GM21619 (cell line): ENCODE data around the gene CERS6.
A peak's percentile ranks its signal among the peaks of the same experiment; 100 is the strongest.

ENCODE experiments used
- ATAC-seq: cut with Tn5 transposase; IDR thresholded peaks from one replicate; pipeline ENCODE4 v1.9.1; 2021; ENCODE audit not compliant: unreplicated experiment

Gene CERS6

GRCh38 chr2:168529054-168529833, 73.2 kb downstream of the CERS6 start:
- ATAC-seq = no peak

GRCh38 chr2:168529900-168530561, 74.0 kb downstream of the CERS6 start:
- no peak for ATAC-seq

GRCh38 chr2:168530982-168531622, 75.0 kb downstream of the CERS6 start:
- peak; percentile 38 for ATAC-seq

GRCh38 chr2:168534926-168535325, 78.9 kb downstream of the CERS6 start:
- no peak for ATAC-seq

- no peak for ATAC-seq
Measured at GRCh38 chr2:168536925-168537466, 80.9 kb downstream of the CERS6 start.

- ATAC-seq = no peak
Measured at GRCh38 chr2:168538133-168538532, 82.1 kb downstream of the CERS6 start.

GRCh38 chr2:168538534-168538933, 82.5 kb downstream of the CERS6 start:
- ATAC-seq = no peak

GRCh38 chr2:168539945-168540344, 83.9 kb downstream of the CERS6 start:
- no peak for ATAC-seq

GRCh38 chr2:168541858-168542257, 85.8 kb downstream of the CERS6 start:
- no peak for ATAC-seq

- no peak for ATAC-seq
Measured at GRCh38 chr2:168543037-168543436, 87.0 kb downstream of the CERS6 start.

GRCh38 chr2:168543935-168544334, 87.9 kb downstream of the CERS6 start:
- ATAC-seq = no peak

GRCh38 chr2:168545439-168546082, 89.5 kb downstream of the CERS6 start:
- ATAC-seq = no peak

- no peak for ATAC-seq
Measured at GRCh38 chr2:168550670-168551069, 94.6 kb downstream of the CERS6 start.

GRCh38 chr2:168552450-168552856, 96.4 kb downstream of the CERS6 start:
- peak; percentile 94 for ATAC-seq

- no peak for ATAC-seq
Measured at GRCh38 chr2:168555283-168555682, 99.2 kb downstream of the CERS6 start.

- no peak for ATAC-seq
Measured at GRCh38 chr2:168559187-168559586, 103.1 kb downstream of the CERS6 start.

GRCh38 chr2:168560817-168561499, 104.9 kb downstream of the CERS6 start:
- no peak for ATAC-seq

- no peak for ATAC-seq
Measured at GRCh38 chr2:168561991-168562390, 105.9 kb downstream of the CERS6 start.

GRCh38 chr2:168562971-168563370, 106.9 kb downstream of the CERS6 start:
- ATAC-seq = no peak

GRCh38 chr2:168564641-168565040, 108.6 kb downstream of the CERS6 start:
- ATAC-seq = no peak

- no peak for ATAC-seq
Measured at GRCh38 chr2:168565112-168565511, 109.0 kb downstream of the CERS6 start.
